NOMO-1 treated with DMSO at 0.1 percent for 48 hours (cell line): ENCODE results near the gene MAGEA2B.
"Not testable (repeated sequence)": the region's sequence is repeated elsewhere in the genome, so short reads cannot be mapped to it uniquely, and the experiment has no call there.

Experiments
- DNase-seq: peaks from one replicate; lab custom pipeline; 2025; ENCODE audit not compliant: unreplicated experiment; lab: John Stamatoyannopoulos, UW

MAGEA2B gene

GRCh38 chrX:152713815-152714787 is at the start of gene MAGEA2B:
Gene MAGEA2B (plus strand): TSS chrX:152714628. CDS start chrX:152717107, 2,479 bp downstream.
- not testable (repeated sequence) for DNase-seq

- no peak for DNase-seq
Measured at GRCh38 chrX:152674135-152674534, 40.3 kb upstream of the MAGEA2B start.

GRCh38 chrX:152674652-152675051 is 39.8 kb upstream of the MAGEA2B start:
- not testable (repeated sequence) for DNase-seq

- not testable (repeated sequence) for DNase-seq
Measured at GRCh38 chrX:152681012-152681411, 33.4 kb upstream of the MAGEA2B start.

GRCh38 chrX:152697952-152698931 is 16.2 kb upstream of the MAGEA2B start, which contains the start of gene MAGEA3:
Gene MAGEA3 (plus strand): TSS chrX:152698794. CDS start chrX:152700833, 2,039 bp downstream.
- DNase-seq: not testable (repeated sequence)

GRCh38 chrX:152700390-152700789 is 14.0 kb upstream of the MAGEA2B start:
- DNase-seq: not testable (repeated sequence)

GRCh38 chrX:152706500-152706899 is 7.9 kb upstream of the MAGEA2B start:
- DNase-seq: not testable (repeated sequence)

GRCh38 chrX:152709173-152709572 is 5.3 kb upstream of the MAGEA2B start, which contains the start of gene CSAG2:
Gene CSAG2 (minus strand): TSS chrX:152709273. CDS start chrX:152709112, 161 bp downstream.
- not testable (repeated sequence) for DNase-seq

- DNase-seq: not testable (repeated sequence)
Measured at GRCh38 chrX:152713195-152713594, 1.2 kb upstream of the MAGEA2B start.

GRCh38 chrX:152725409-152725808 is 11.0 kb downstream of the MAGEA2B start:
- no peak for DNase-seq

GRCh38 chrX:152733261-152733975 is 19.0 kb downstream of the MAGEA2B start, which contains the start of the genes CSAG1 and MAGEA12:
Gene CSAG1 (minus strand): TSS chrX:152733721. CDS start chrX:152732460, 1,261 bp downstream.
Gene MAGEA12 (plus strand): TSS chrX:152733757. CDS start chrX:152736162, 2,405 bp downstream.
- no peak for DNase-seq

GRCh38 chrX:152734143-152734858 is 19.9 kb downstream of the MAGEA2B start:
- DNase-seq: not testable (repeated sequence)

GRCh38 chrX:152735101-152735500 is 20.7 kb downstream of the MAGEA2B start:
- no peak for DNase-seq

- no peak for DNase-seq
Measured at GRCh38 chrX:152735860-152736511, 21.6 kb downstream of the MAGEA2B start.

GRCh38 chrX:152736528-152736927 is 22.1 kb downstream of the MAGEA2B start:
- DNase-seq: not testable (repeated sequence)

GRCh38 chrX:152738560-152738959 is 24.1 kb downstream of the MAGEA2B start:
- DNase-seq: no peak

GRCh38 chrX:152753686-152754650 is 39.5 kb downstream of the MAGEA2B start, which contains the start of gene MAGEA2:
Gene MAGEA2 (minus strand): TSS chrX:152753842. CDS start chrX:152751363, 2,479 bp downstream.
- not testable (repeated sequence) for DNase-seq
